Common myeloid progenitor, CD34-positive (primary cell): ENCODE data around the gene SH3TC1.
A peak's percentile ranks its signal among the peaks of the same experiment; 100 is the strongest.

Experiments used
- CTCF ChIA-PET: fragments of 350-600 bp; sonication (Branson Sonifier 250); formaldehyde crosslinking; loops from one replicate; lab custom pipeline; 2021; ENCODE audit warnings: antibody characterized with exemption; lab: Charles Lee
- POLR2A ChIA-PET: fragments of 350-600 bp; sonication (Branson Sonifier 250); formaldehyde crosslinking; loops from one replicate; lab custom pipeline; 2021; ENCODE audit warnings: antibody characterized with exemption; lab: Charles Lee
- DNase-seq, 3 donors: peaks; one replicate each; pipeline versions ENCODE4 v3.0.0 to v3.0.0-alpha.2; 2013
- H3K27ac ChIP-seq, 2 experiments: 1 replicate in 1 of 2; 2 replicates in 1 of 2; pipeline ENCODE4 v1.7.0; 2013; ENCODE audit warnings: inconsistent platforms in 2 of 2, low read length in 2 of 2, mild to moderate bottlenecking in 2 of 2, low read depth in 1 of 2, moderate library complexity in 1 of 2; ENCODE audit not compliant: severe bottlenecking in 2 of 2, insufficient read depth in 1 of 2, poor library complexity in 1 of 2
- H3K27me3 ChIP-seq, 5 experiments: replicated peaks in 2 of 5; 1 replicate in 3 of 5; 2 replicates in 2 of 5; pipeline versions ENCODE4 v1.6.1 to v1.7.0; 2013; ENCODE audit warnings: low read length in 4 of 5, mild to moderate bottlenecking in 2 of 5, moderate library complexity in 2 of 5, inconsistent platforms in 1 of 5; ENCODE audit not compliant: insufficient read depth in 5 of 5, control insufficient read depth in 4 of 5
- H3K36me3 ChIP-seq, 4 experiments: 1 replicate in 2 of 4; 2 replicates in 2 of 4; pipeline versions ENCODE4 v1.6.1 to v1.7.0; 2013; ENCODE audit warnings: low read length in 3 of 4, control low read depth in 1 of 4, mild to moderate bottlenecking in 1 of 4; ENCODE audit not compliant: control insufficient read depth in 4 of 4, insufficient read depth in 4 of 4
- H3K4me1 ChIP-seq, 4 experiments: 1 replicate in 3 of 4; 2 replicates in 1 of 4; pipeline versions ENCODE4 v1.6.1 to v1.7.1; 2013; ENCODE audit warnings: low read length in 3 of 4, mild to moderate bottlenecking in 3 of 4, control low read depth in 1 of 4, inconsistent platforms in 1 of 4, moderate library complexity in 1 of 4; ENCODE audit not compliant: control insufficient read depth in 4 of 4, insufficient read depth in 4 of 4; ENCODE audit errors: control extremely low read depth in 1 of 4
- H3K4me3 ChIP-seq, 7 experiments: 1 replicate in 4 of 7; 2 replicates in 3 of 7; pipeline versions ENCODE4 v1.5.1 to v1.7.0; 2013; ENCODE audit warnings: mild to moderate bottlenecking in 7 of 7, low read length in 6 of 7, moderate library complexity in 6 of 7, inconsistent platforms in 2 of 7, low read depth in 2 of 7, control low read depth in 1 of 7; ENCODE audit not compliant: insufficient read depth in 4 of 7, control insufficient read depth in 1 of 7; ENCODE audit errors: extremely low read depth in 1 of 7
- H3K9me3 ChIP-seq, 5 experiments: 1 replicate in 4 of 5; 2 replicates in 1 of 5; pipeline versions ENCODE4 v1.6.1 to v1.7.1; 2013; ENCODE audit warnings: low read length in 4 of 5, mild to moderate bottlenecking in 2 of 5, inconsistent platforms in 1 of 5, low read depth in 1 of 5, moderate library complexity in 1 of 5; ENCODE audit not compliant: control insufficient read depth in 4 of 5, insufficient read depth in 2 of 5; ENCODE audit errors: control extremely low read depth in 1 of 5
- WGBS: methylation state at CpG from one replicate; pipeline ENCODE4 v1.1.5; 2013; ENCODE audit not compliant: insufficient coverage; 5-methylcytosine and 5-hydroxymethylcytosine counted together

Gene SH3TC1

GRCh38 chr4:8195841-8196458 lies 3.1 kb upstream of the SH3TC1 start:
- no peak overlapping the region for H3K4me3 ChIP-seq
- no peaks in the 10 kb centered on the region for H3K36me3 ChIP-seq
- POLR2A ChIA-PET, result no interaction called here
- 96% methylated on average over 17 of the region's 20 CpGs for WGBS
- no peak overlapping the region for H3K27ac ChIP-seq
- no peaks in the 10 kb centered on the region for H3K27me3 ChIP-seq
- CTCF ChIA-PET, result interaction anchor here (4.7 to 10.0 kb wide), 2 partner anchors 19 to 31 kb away, joined by 32 to 116 read pairs; no protein-coding TSS in a partner anchor
- peaks cover 4 to 83% (median 65%) of the 10 kb centered on the region in 4 experiments for H3K4me1 ChIP-seq
- H3K9me3 ChIP-seq, result no peaks in the 10 kb centered on the region
- no peak for DNase-seq

- ChIA-PET POLR2A (no interaction called here), CTCF (interaction anchor here (1.1 to 10.0 kb wide), 6 partner anchors 10 to 198 kb away, joined by 3 to 116 read pairs (median 8); no protein-coding TSS in a partner anchor)
- peaks cover 0 to 3% (median 0%) of the 10 kb centered on the region in 4 experiments for H3K36me3 ChIP-seq
- WGBS, result 94% methylated on average over 13 of the region's 13 CpGs
- no peak overlapping the region for H3K4me3 ChIP-seq
- H3K9me3 ChIP-seq, result no peaks in the 10 kb centered on the region
- no peaks in the 10 kb centered on the region for H3K27me3 ChIP-seq
- peaks cover 4 to 87% (median 67%) of the 10 kb centered on the region in 4 experiments for H3K4me1 ChIP-seq
- H3K27ac ChIP-seq, result no peak overlapping the region
- no peak for DNase-seq
Observed at GRCh38 chr4:8197521-8197920, 1.6 kb upstream of the SH3TC1 start.

- ChIA-PET POLR2A (interaction anchor here (0.7 to 1.3 kb wide), 4 partner anchors 12 to 30 kb away, joined by 3 to 5 read pairs (median 4); no protein-coding TSS in a partner anchor), CTCF (interaction anchor here (0.8 to 10.0 kb wide), 10 partner anchors 9 to 205 kb away, joined by 3 to 116 read pairs (median 4); no protein-coding TSS in a partner anchor)
- Histone ChIP-seq H3K27ac (no peak overlapping the region), H3K27me3 (no peaks in the 10 kb centered on the region), H3K36me3 (peaks cover 0 to 5% (median 0%) of the 10 kb centered on the region in 4 experiments), H3K4me1 (peaks cover 4 to 87% (median 67%) of the 10 kb centered on the region in 4 experiments), H3K9me3 (no peaks in the 10 kb centered on the region), H3K4me3 (peak overlapping the region in 6 of 7 experiments; percentile 52 to 88 (median 80))
- WGBS, result 15% methylated on average over 17 of the region's 17 CpGs
- DNase-seq, result peak in 2 of 3 donors; percentile 59 to 67
Observed at GRCh38 chr4:8198206-8198905, 734 bp upstream of the SH3TC1 start.

GRCh38 chr4:8199594-8200301 lies 658 bp downstream of the SH3TC1 start:
- WGBS, result 6% methylated on average over 23 of the region's 26 CpGs

GRCh38 chr4:8200302-8200975 lies 1.3 kb downstream of the SH3TC1 start:
- H3K27me3 ChIP-seq, result no peaks in the 10 kb centered on the region
- peaks cover 4 to 100% (median 86%) of the 10 kb centered on the region in 4 experiments for H3K4me1 ChIP-seq
- peak overlapping the region; percentile 42 to 88 (median 80) for H3K4me3 ChIP-seq
- ChIA-PET POLR2A (interaction anchor here (1.3 to 1.8 kb wide), 2 partner anchors 9 to 21 kb away, joined by 4 to 5 read pairs; no protein-coding TSS in a partner anchor), CTCF (interaction anchor here (1.8 to 4.7 kb wide), 3 partner anchors 10 to 26 kb away, joined by 4 to 32 read pairs (median 12); no protein-coding TSS in a partner anchor)
- 5% methylated on average over 24 of the region's 30 CpGs for WGBS
- H3K9me3 ChIP-seq, result no peaks in the 10 kb centered on the region
- H3K36me3 ChIP-seq, result peaks cover 0 to 9% (median 1%) of the 10 kb centered on the region in 4 experiments
- peak in 2 of 3 donors; percentile 38 to 55 for DNase-seq
- H3K27ac ChIP-seq, result peak overlapping the region; percentile 59 to 81

More at GRCh38 chr4:8199594-8200301, 658 bp downstream of the SH3TC1 start:
- Histone ChIP-seq H3K27ac (peak overlapping the region; percentile 46 to 81), H3K4me1 (peaks cover 4 to 96% (median 80%) of the 10 kb centered on the region in 4 experiments), H3K36me3 (peaks cover 0 to 6% (median 1%) of the 10 kb centered on the region in 4 experiments), H3K4me3 (peak overlapping the region; percentile 42 to 88 (median 80)), H3K27me3 (no peaks in the 10 kb centered on the region), H3K9me3 (no peaks in the 10 kb centered on the region)
- ChIA-PET POLR2A (interaction anchor here (1.0 to 1.3 kb wide), 2 partner anchors 20 to 22 kb away, joined by 4 to 5 read pairs; no protein-coding TSS in a partner anchor), CTCF (interaction anchor here (1.4 to 10.0 kb wide), 6 partner anchors 10 to 204 kb away, joined by 4 to 116 read pairs (median 8); no protein-coding TSS in a partner anchor)
- DNase-seq, result peak in 2 of 3 donors; percentile 58 to 59

- H3K4me3 ChIP-seq, result peak overlapping the region in 6 of 7 experiments; percentile 52 to 88 (median 80)
- H3K4me1 ChIP-seq, result peaks cover 4 to 100% (median 94%) of the 10 kb centered on the region in 4 experiments
- CTCF ChIA-PET, result interaction anchor here (0.5 to 2.3 kb wide), 6 partner anchors 11 to 691 kb away, joined by 3 to 18 read pairs (median 4); no protein-coding TSS in a partner anchor
- POLR2A ChIA-PET, result interaction anchor here (0.6 to 1.8 kb wide), 3 partner anchors 10 to 374 kb away, joined by 3 to 5 read pairs (median 3); no protein-coding TSS in a partner anchor
- H3K36me3 ChIP-seq, result peaks cover 0 to 9% (median 1%) of the 10 kb centered on the region in 4 experiments
- 0% methylated on average over 3 of the region's 9 CpGs for WGBS
- peak overlapping the region; percentile 59 to 81 for H3K27ac ChIP-seq
- DNase-seq, result peak; percentile 66 to 93 (median 91)
- no peaks in the 10 kb centered on the region for H3K9me3 ChIP-seq
- no peaks in the 10 kb centered on the region for H3K27me3 ChIP-seq
Observed at GRCh38 chr4:8201321-8201781, 2.3 kb downstream of the SH3TC1 start.
